AG04450 (cell line): ENCODE measurements around the gene MINK1. TPM values are rescaled to one million over a fixed set of nuclear protein-coding genes. Genes with fewer than 3 reads are reported as not detected.

ENCODE experiments used
- CTCF ChIA-PET: fragments of 300-600, 350-600 bp; formaldehyde crosslinking; extraction: SDS; loops from one replicate; lab custom pipeline; 2022; ENCODE audit warnings: antibody characterized with exemption, inconsistent platforms; lab: Charles Lee
- POLR2A ChIA-PET: fragments of 350-600 bp; formaldehyde crosslinking; extraction: SDS; loops from one replicate; lab custom pipeline; 2021; ENCODE audit warnings: antibody characterized with exemption, inconsistent platforms; lab: Yijun Ruan, JAX
- DNase-seq: peaks from one replicate; pipeline ENCODE4 v3.0.0-alpha.2; 2011; ENCODE audit warnings: low read depth, low spot score
- H3K27ac ChIP-seq: one replicate; pipeline ENCODE4 v1.5.1; 2012; ENCODE audit warnings: low read depth, low read length, control low read depth
- H3K27me3 ChIP-seq: one replicate; pipeline ENCODE4 v1.6.0; 2012; ENCODE audit warnings: low read length; ENCODE audit not compliant: control insufficient read depth, insufficient read depth
- H3K4me3 ChIP-seq: 2 replicates; pipeline ENCODE4 v1.5.1; 2011; ENCODE audit warnings: mild to moderate bottlenecking, low read depth, low read length, control low read depth
- H3K9me3 ChIP-seq: 2 replicates; pipeline ENCODE4 v1.5.1; 2012; ENCODE audit warnings: low read length; ENCODE audit not compliant: control insufficient read depth, insufficient read depth
- CTCF ChIP-seq: IDR thresholded peaks from 2 replicates; pipeline ENCODE4 v1.5.1; 2011; ENCODE audit warnings: low read depth, low read length, control low read depth, inconsistent platforms
- polyA plus RNA-seq: library from polyadenylated mRNA; depleted of rRNA; stranded (reverse); fragments of >200 nt; gene quantifications from 2 replicates; pipeline ENCODE4 v1.2.3, GENCODE V29; 2011

MINK1 gene
- polyA plus RNA-seq, 1 experiment, result 29.4 TPM

GRCh38 chr17:4788159-4788806 is 44.9 kb upstream of the MINK1 start:
- H3K27me3 ChIP-seq, result peaks cover 30% of the 10 kb centered on the region
- no peak overlapping the region for H3K4me3 ChIP-seq
- no peak for TF ChIP-seq CTCF
- ChIA-PET POLR2A (interaction anchor here (0.7 kb wide), 1 partner anchor 48 kb away, joined by 3 read pairs; no protein-coding TSS in a partner anchor), CTCF (interaction anchor here (0.8 to 5.7 kb wide), 6 partner anchors 9 to 221 kb away, joined by 3 to 46 read pairs (median 4); partner anchors contain the start of gene ARRB2)
- DNase-seq, result no peak
- H3K27ac ChIP-seq, result no peak overlapping the region
- no peaks in the 10 kb centered on the region; the same call in 1 of the 2 replicates for H3K9me3 ChIP-seq

DNA sequence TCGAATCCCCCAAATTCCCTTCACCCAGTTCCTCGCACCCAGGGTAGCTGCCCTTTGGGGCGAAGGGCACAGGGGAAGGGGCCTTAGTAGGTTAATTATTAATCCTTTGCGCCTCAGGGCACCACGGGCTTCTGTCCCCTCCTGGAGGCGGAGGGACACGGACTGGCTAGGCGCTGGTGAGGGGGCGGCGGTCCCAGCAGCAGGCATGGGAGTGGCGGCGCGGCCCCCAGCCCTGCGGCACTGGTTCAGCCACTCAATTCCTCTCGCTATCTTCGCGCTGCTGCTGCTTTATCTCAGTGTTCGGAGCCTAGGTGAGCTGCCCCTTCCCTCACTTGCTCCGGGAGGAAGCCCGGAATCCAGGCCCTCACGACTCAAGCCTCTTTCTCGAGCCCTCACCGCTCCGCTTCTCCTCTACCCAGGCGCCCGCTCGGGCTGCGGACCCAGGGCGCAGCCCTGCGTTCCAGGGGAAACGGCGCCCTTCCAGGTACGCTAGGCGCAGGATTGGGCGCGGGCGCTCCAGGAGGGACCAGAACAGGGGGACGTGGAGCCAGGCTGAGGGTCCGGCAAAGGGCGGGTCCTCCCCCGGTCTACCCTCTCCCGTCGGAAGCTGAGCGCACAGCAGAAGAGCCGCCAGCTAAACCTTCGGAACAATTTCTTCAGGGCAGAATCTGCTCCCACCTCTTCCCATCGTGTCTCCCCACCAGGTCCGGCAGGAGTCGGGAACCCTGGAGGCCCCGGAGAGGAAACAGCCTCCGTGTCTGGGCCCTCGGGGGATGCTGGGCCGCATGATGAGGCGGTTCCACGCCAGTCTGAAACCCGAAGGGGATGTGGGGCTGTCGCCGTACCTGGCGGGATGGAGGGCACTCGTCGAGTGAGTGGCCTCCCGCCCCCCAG is 44.1 kb upstream of the MINK1 start, which contains the start of gene GLTPD2:
TSS of gene GLTPD2 (plus strand) at position 158 of the 894 bp plus-strand sequence. CDS start at position 206, 48 bp downstream.
- no peak for DNase-seq
- peak within 1 kb of the TSS; percentile 66 for H3K4me3 ChIP-seq
- CTCF ChIA-PET, result interaction anchor here (0.6 to 5.7 kb wide), 13 partner anchors 9 to 269 kb away, joined by 3 to 46 read pairs (median 4); partner anchors contain the start of genes ARRB2, PLD2, RNF167 and SLC25A11
- POLR2A ChIA-PET, result interaction anchor here (0.7 to 1.5 kb wide), 5 partner anchors 9 to 79 kb away, joined by 3 to 5 read pairs (median 4); partner anchors contain the start of genes ARRB2 and PLD2
- no peak for TF ChIP-seq CTCF
- H3K27ac ChIP-seq, result no peak within 1 kb of the TSS
- H3K9me3 ChIP-seq, result no peaks in the 10 kb centered on the region; the same call in 1 of the 2 replicates
- peaks cover 23% of the 10 kb centered on the region for H3K27me3 ChIP-seq

DNA sequence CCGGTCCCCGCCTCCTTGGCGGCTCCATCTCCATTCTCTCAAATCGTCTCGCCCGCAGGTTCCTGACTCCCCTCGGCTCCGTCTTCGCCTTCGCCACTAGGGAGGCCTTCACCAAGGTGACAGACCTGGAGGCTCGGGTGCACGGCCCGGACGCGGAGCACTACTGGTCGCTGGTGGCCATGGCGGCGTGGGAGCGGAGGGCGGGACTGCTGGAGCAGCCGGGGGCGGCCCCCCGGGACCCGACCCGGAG is 43.5 kb upstream of the MINK1 start:
- DNase-seq, result no peak
- TF ChIP-seq CTCF, result no peak
- Histone ChIP-seq H3K27me3 (peaks cover 18% of the 10 kb centered on the region), H3K4me3 (peak overlapping the region; percentile 66), H3K27ac (no peak overlapping the region), H3K9me3 (no peaks in the 10 kb centered on the region; the same call in 1 of the 2 replicates)
- POLR2A ChIA-PET, result interaction anchor here (1.1 to 1.5 kb wide), 4 partner anchors 10 to 79 kb away, joined by 3 to 5 read pairs (median 4); partner anchors contain the start of genes ARRB2 and PLD2
- CTCF ChIA-PET, result interaction anchor here (0.6 to 5.7 kb wide), 14 partner anchors 8 to 269 kb away, joined by 3 to 46 read pairs (median 4); partner anchors contain the start of genes ARRB2, PLD2, RNF167 and SLC25A11

GRCh38 chr17:4789951-4790704 is 43.0 kb upstream of the MINK1 start:
- ChIA-PET POLR2A (interaction anchor here (1.1 to 1.5 kb wide), 4 partner anchors 10 to 80 kb away, joined by 3 to 5 read pairs (median 4); partner anchors contain the start of genes ARRB2 and PLD2), CTCF (interaction anchor here (0.6 to 5.7 kb wide), 27 partner anchors 8 to 1762 kb away, joined by 3 to 46 read pairs (median 4); partner anchors contain the start of genes ARRB2, PELP1, PLD2 and RNF167)
- H3K4me3 ChIP-seq, result peak overlapping the region; percentile 66
- TF ChIP-seq CTCF, result peak; percentile 66
- DNase-seq, result peak; percentile 69
- H3K27me3 ChIP-seq, result peaks cover 17% of the 10 kb centered on the region
- H3K9me3 ChIP-seq, result no peaks in the 10 kb centered on the region; the same call in 1 of the 2 replicates
- peak overlapping the region; percentile 75 for H3K27ac ChIP-seq
